ENCODE measurements around the gene CD99. TPM values are rescaled to one million over a fixed set of nuclear protein-coding genes. Genes with fewer than 3 reads are reported as not detected.

Gene CD99
- total and polyA plus RNA-seq, 9 donors = 149 to 678 (median 283) TPM

DNA sequence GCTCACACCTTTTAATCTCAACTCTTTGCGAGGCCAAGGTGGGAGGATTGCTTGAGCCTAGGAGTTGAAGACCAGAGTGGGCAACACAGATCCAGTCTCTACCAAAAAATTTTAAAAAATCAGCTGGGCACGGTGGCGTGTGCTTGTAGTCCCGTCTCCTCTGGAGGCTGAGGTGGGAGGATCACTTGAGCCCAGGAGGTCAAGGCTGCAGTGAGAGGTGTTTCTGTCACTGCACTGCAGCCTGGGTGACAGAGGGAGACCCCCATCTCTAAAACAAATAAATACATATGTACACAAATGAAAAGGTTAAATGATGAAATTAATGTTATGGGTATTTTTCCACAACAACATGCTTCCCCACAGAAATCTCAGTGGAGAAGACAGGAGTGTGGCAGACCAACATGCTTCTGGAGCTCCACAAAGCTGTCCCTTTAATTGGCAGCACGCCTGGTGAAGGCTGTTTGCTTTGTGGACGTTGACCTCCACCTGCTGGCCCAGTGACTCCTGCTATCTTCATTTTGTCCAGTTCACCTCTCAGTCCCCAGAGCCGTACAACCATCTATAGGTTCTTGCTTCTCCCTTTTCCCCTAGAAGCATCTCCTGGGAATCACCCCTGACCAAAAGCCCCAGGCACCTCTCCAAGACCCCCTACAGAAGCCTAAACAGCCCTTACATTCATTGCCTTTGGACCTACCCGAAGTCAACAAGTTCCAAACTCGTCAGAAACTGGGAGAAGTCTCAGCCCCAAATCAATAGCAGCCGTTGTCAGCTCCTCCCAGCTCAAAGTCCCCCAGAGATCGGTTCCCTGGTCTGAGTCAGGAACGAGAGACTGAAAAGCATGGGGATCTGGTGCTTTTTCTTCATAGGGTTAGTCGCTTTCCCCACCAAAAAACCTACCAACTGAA, 36.4 kb upstream of the CD99 start:
- WGBS, 3 donors = 76 to 81% (median 80%) methylated on average over 13 of the region's 13 CpGs
- no peak overlapping the region for H3K4me3 ChIP-seq
- no peaks in the 10 kb centered on the region for H3K27me3 ChIP-seq
- intact Hi-C loops (cut with DNase I) = no loop called here
- no peak overlapping the region for H3K27ac ChIP-seq
- no peak for DNase-seq
- no peaks in the 10 kb centered on the region for H3K36me3 ChIP-seq
- TF ChIP-seq EP300 (IDR thresholded peaks at IDR 0.05) (no peak), CTCF (IDR thresholded peaks at IDR 0.05) (no peak), POLR2A (IDR thresholded peaks at IDR 0.05) (no peak)
- no peaks in the 10 kb centered on the region for H3K4me1 ChIP-seq (ENCODE audit: insufficient read depth)
- H3K9me3 ChIP-seq = no peaks in the 10 kb centered on the region

DNA sequence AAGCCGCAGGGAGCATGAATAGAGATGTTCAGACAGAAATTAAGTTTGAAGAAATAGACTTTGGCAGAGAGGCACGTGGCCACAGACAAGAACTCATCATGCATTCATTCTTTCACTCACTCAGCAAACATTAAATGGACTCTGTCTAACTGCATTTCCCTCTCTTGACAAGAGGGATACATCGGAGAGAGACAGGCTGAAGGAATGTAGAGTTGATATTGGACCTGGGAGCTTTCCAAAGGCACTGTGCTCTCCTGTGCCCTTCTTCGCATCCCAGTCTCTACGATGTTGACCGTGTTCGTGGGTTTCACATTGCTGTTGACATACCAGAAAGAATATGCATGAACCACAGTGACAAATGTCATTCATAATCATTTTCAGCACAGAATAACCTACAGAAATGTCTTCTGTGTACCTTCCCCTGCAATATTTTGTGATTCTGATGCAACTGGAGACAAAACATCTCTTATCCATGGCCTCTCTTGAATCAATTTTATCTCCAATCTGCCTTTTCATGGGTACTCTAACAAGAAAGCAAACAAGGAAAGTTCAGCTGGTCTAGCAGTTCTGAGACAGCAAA, 34.7 kb upstream of the CD99 start:
- 83 to 90% (median 86%) methylated on average over 7 of the region's 7 CpGs for WGBS, 3 donors
- no peaks in the 10 kb centered on the region for H3K4me1 ChIP-seq (ENCODE audit: insufficient read depth)
- no peak for TF ChIP-seq CTCF (IDR thresholded peaks at IDR 0.05)
- no peak for TF ChIP-seq EP300 (IDR thresholded peaks at IDR 0.05)
- no peak for TF ChIP-seq POLR2A (IDR thresholded peaks at IDR 0.05)
- H3K36me3 ChIP-seq = no peaks in the 10 kb centered on the region
- H3K27ac ChIP-seq = no peak overlapping the region
- no peaks in the 10 kb centered on the region for H3K27me3 ChIP-seq
- no peak for DNase-seq
- no peak overlapping the region for H3K4me3 ChIP-seq
- no peaks in the 10 kb centered on the region for H3K9me3 ChIP-seq
- intact Hi-C loops (cut with DNase I) = no loop called here

GRCh38 chrX:2657532-2658113, 33.5 kb upstream of the CD99 start:
- Histone ChIP-seq H3K4me3 (no peak overlapping the region), H3K27me3 (no peaks in the 10 kb centered on the region), H3K4me1 (ENCODE audit: insufficient read depth) (no peaks in the 10 kb centered on the region), H3K27ac (no peak overlapping the region), H3K36me3 (no peaks in the 10 kb centered on the region), H3K9me3 (no peaks in the 10 kb centered on the region)
- TF ChIP-seq POLR2A (IDR thresholded peaks at IDR 0.05) = no peak
- no peak for TF ChIP-seq EP300 (IDR thresholded peaks at IDR 0.05)
- TF ChIP-seq CTCF (IDR thresholded peaks at IDR 0.05) = no peak
- no peak for DNase-seq
- intact Hi-C loops (cut with DNase I) = no loop called here
- WGBS, 3 donors = 82 to 88% (median 83%) methylated on average over 6 of the region's 6 CpGs

DNA sequence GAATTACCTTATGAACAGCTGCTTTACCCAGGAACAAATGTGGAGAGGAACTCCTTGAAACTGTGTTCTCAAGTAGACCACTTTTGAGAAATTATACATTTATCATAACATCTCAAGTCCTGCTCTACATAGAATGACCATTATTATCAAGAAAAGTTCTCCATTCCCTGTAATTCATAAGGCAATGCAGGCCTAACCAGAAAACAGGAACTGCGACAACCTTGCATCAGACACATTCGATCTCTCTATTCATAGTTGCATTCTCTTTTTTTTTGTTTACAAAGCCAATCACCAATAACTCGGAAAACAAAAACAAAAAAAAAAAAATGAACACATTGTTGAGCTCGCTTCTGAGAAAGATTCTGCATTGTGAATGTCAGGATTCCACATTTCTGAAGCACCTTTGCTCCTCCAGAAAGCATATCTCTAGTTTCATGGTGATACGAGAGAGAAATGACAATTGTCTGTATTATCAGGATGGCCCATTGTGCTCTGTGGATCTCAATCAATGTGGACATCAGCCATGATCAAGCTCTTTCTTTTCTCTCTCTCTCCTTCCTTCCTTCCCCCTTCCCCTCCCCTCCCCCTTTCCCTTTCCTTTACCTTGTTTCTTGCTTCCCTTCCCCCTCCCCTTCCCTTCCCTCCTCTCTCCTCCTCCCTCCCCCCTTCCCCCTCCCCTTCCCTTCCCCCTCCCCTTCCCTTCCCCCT, 32.4 kb upstream of the CD99 start:
- Histone ChIP-seq H3K9me3 (no peaks in the 10 kb centered on the region), H3K36me3 (no peaks in the 10 kb centered on the region), H3K4me3 (no peak overlapping the region), H3K27ac (no peak overlapping the region), H3K27me3 (no peaks in the 10 kb centered on the region), H3K4me1 (ENCODE audit: insufficient read depth) (no peaks in the 10 kb centered on the region)
- no peak for DNase-seq
- TF ChIP-seq POLR2A (IDR thresholded peaks at IDR 0.05) (no peak), CTCF (IDR thresholded peaks at IDR 0.05) (no peak)
- intact Hi-C loops (cut with DNase I) = no loop called here
- WGBS, 3 donors = 77 to 92% (median 82%) methylated on average over 5 of the region's 5 CpGs
